HG02870 (cell line): ENCODE measurements around the gene KIR2DL3.
"Not testable (repeated sequence)": the region's sequence is repeated elsewhere in the genome, so short reads cannot be mapped to it uniquely, and the experiment has no call there.

Experiments used
- ATAC-seq: cut with Tn5 transposase; IDR thresholded peaks from one replicate; pipeline ENCODE4 v1.9.1; 2021; ENCODE audit warnings: mild to moderate bottlenecking, moderate library complexity; ENCODE audit not compliant: unreplicated experiment

The KIR2DL3 gene

GRCh38 chr19:54741950-54742349, 3.6 kb downstream of the KIR2DL3 start:
- ATAC-seq, result not testable (repeated sequence)

DNA sequence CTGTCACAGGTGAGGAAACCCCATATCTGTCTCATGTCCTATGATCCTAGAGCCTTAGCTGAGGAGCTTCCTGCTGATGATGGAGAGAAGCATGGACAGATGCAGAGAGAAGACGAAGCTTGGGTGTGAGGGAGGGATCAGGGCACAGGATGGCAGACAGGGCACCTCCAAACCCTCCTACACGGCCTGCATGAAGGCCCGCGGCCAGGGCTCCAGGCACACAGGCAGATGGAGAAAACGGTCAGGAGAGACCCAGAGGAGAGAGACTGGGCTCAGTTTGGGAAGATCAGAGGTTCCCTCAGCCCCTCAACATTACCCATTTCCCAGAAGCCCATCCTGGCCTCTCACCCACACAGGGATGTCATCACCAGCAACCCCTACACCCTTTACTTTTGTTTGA, 5.8 kb downstream of the KIR2DL3 start:
- ATAC-seq, result not testable (repeated sequence)

DNA sequence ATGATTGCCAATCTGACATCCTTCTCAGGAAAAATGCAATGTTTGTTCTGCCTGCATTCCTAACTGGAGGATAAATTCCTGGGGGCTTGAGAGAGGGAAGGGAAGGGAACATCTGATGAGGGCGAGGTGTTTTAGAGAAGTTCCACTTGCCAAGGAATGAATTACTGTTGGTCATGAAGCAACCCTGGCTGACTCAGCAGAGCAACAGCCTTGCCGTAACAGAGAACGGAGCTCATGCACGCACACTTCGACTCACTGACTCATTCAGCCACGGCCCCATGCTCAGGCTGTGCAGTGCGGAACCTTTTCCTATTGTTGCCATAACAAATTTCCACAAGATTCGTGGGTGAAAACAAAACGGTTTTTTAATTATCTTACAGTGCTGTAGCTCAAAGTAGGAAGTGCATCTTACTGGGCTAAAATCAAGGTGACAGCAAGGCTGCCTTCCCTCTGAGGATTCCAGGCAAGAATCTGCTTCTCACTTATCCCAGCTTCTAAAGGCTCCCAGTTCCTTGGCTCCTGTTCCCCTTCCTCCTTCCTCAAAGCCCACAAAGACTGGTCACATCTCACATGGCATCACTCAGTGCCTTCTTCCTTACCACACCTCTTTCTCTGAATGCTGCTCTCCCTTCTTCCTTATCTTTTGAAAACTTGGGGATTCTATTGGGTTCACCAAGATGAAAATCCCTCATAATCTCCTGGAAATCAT, 9.5 kb downstream of the KIR2DL3 start:
- not testable (repeated sequence) for ATAC-seq

GRCh38 chr19:54750276-54750675, 12.0 kb downstream of the KIR2DL3 start:
- ATAC-seq, result not testable (repeated sequence)

DNA sequence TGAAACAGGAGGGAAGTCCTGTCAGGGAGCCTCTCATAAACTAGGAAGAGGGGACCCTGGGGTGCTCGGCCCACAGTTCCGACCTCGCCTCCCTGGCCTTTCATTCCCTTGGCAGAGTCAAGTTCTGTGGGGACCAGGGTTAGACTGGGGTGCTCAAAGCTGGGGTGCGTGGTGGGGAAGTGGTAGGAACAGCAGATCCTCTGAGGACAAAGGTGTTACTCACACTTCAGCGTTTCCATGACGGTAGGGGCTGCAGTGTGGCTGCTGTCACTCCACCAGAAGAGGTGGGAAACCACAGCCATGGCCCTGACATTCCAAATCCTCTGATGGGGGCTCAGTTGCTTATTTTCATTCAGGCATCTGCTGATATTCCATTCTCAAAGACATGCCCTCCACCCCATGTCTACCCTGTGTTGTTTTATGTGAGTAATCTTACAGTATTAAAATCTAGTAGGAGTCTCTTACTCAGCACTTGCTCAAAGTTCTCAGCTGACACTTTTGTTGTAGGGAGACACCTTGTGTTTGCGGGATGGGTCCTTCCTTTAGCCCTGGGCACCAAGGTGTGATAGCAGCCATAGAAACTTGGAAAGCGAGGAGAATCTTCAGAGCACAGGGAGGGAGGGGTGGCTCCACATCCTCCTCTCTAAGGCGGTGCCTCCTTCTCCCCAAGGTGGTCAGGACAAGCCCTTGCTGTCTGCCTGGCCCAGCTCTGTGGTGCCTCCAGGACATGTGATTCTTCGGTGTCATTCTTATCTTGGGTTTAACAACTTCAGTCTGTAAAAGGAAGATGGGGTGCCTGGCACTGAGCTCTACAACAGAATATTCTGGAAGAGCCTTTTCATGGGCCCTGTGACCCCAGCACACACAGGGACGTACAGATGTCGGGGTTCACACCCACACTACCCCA, 18.1 kb downstream of the KIR2DL3 start:
- ATAC-seq, result not testable (repeated sequence)

- not testable (repeated sequence) for ATAC-seq
These were observed 20.3 kb downstream of the KIR2DL3 start for GRCh38 chr19:54758577-54758976.

- not testable (repeated sequence) for ATAC-seq
These were observed 25.9 kb downstream of the KIR2DL3 start for GRCh38 chr19:54764219-54764618.

- ATAC-seq, result not testable (repeated sequence)
These were observed 28.2 kb downstream of the KIR2DL3 start for GRCh38 chr19:54766464-54766863.

DNA sequence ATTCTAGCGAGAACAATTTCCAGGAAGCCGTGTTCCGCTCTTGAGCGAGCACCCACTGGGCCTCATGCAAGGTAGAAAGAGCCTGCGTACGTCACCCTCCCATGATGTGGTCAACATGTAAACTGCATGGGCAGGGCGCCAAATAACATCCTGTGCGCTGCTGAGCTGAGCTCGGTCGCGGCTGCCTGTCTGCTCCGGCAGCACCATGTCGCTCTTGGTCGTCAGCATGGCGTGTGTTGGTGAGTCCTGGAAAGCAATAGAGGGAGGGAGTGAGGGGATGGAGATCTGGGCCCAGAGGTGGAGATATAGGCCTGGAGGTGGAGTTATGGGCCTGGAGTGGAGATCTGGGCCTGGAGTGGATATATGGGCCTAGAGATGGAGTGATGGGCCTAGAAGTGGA, 31.3 kb downstream of the KIR2DL3 start, which contains the start of gene KIR2DL1:
TSS of gene KIR2DL1 (plus strand) at position 148 of the 400 bp plus-strand sequence. CDS start at position 206, 58 bp downstream.
- ATAC-seq, result not testable (repeated sequence)

DNA sequence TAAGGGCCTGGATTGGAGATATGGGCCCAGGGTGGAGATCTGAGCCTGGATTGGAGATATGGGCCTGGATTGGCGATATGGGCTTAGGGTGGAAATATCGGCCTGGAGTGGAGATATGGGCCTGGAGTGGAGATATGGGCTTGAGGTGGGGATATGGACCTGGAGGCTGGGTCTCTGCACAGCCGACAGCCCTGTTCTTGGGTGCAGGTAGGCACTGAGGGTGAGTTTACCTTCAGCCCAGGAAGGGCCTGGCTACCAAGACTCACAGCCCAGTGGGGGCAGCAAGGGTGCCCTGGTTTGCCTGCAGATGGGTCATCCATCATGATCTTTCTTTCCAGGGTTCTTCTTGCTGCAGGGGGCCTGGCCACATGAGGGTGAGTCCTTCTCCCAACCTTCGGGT, 32.2 kb downstream of the KIR2DL3 start:
- ATAC-seq, result not testable (repeated sequence)

DNA sequence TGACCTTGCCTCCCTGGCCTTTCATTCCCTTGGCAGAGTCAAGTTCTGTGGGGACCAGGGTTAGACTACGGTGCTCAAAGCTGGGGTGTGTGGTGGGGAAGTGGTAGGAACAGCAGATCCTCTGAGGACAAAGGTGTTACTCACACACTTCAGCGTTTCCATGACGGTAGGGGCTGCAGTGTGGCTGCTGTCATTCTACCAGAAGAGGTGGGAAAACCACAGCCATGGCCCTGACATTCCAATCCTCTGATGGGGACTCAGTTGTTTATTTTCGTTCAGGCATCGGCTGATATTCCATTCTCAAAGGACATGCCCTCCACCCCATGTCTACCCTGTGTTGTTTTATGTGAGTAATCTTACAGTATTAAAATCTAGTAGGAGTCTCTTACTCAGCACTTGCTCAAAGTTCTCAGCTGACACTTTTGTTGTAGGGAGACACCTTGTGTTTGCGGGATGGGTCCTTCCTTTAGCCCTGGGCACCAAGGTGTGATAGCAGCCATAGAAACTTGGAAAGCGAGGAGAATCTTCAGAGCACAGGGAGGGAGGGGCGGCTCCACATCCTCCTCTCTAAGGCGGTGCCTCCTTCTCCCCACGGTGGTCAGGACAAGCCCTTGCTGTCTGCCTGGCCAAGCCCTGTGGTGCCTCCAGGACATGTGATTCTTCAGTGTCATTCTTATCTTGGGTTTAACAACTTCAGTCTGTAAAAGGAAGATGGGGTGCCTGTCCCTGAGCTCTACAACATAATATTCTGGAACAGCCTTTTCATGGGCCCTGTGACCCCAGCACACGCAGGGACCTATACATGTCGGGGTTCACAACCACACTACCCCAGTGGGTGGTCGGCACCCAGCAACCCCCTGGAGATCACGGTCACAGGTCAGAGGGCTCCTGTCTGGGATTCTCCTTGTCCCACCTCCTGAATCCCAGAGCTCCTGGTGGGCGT, 33.0 kb downstream of the KIR2DL3 start:
- ATAC-seq, result not testable (repeated sequence)

GRCh38 chr19:54772666-54773065, 34.4 kb downstream of the KIR2DL3 start:
- ATAC-seq, result not testable (repeated sequence)

DNA sequence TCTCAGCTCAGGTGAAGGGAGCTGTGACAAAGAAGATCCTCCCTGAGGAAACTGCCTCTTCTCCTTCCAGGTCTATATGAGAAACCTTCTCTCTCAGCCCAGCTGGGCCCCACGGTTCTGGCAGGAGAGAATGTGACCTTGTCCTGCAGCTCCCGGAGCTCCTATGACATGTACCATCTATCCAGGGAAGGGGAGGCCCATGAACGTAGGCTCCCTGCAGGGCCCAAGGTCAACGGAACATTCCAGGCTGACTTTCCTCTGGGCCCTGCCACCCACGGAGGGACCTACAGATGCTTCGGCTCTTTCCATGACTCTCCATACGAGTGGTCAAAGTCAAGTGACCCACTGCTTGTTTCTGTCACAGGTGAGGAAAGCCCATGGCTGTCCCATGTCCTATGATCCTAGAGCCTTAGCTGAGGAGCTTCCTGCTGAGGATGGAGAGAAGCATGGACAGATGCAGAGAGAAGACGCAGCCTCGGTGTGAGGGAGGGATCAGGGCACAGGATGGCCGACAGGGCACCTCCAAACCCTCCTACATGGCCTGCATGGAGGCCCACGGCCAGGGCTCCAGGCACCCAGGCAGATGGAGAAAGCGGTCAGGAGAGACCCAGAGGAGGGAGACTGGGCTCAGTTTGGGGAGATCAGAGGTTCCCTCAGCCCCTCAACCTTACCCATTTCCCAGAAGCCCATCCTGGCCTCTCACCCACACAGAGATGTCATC, 36.9 kb downstream of the KIR2DL3 start:
- not testable (repeated sequence) for ATAC-seq

DNA sequence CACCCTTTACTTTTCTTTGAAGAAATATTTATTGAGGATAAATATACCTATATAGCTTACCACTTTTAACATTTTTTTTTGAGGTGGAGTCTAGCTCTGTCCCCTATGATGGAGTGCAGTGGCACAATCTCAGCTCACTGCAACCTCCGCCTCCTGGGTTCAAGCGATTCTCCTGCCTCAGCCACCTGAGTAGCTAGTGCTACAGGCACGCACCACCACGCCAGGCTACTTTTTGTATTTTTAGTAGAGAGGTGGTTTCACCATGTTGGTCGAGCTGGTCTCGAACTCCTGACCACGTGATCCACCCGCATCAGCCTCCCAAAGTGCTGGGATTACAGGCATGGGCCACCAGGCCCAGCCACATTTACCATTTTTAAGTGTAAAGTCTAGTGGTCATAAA, 37.5 kb downstream of the KIR2DL3 start:
- ATAC-seq, result not testable (repeated sequence)

- ATAC-seq, result not testable (repeated sequence)
These were observed 39.5 kb downstream of the KIR2DL3 start for GRCh38 chr19:54777851-54778250.

- ATAC-seq, result not testable (repeated sequence)
These were observed 40.6 kb downstream of the KIR2DL3 start for GRCh38 chr19:54778896-54779295.

DNA sequence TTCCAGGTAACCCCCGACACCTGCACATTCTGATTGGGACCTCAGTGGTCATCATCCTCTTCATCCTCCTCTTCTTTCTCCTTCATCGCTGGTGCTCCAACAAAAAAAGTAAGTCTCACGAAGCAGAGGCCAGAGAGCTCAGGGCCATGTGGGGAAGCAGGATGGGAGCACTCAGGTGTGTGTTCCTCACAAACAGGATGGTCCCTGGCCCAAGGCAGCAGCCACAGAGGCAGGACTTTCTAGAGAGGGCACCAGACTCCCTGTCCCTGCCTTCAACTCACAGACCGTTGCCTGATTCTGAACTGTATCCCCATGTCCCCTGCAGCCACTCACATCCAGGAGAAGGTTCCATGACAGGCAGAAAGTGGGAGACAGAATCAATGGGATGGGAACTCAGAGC, 44.6 kb downstream of the KIR2DL3 start:
- ATAC-seq, result not testable (repeated sequence)

DNA sequence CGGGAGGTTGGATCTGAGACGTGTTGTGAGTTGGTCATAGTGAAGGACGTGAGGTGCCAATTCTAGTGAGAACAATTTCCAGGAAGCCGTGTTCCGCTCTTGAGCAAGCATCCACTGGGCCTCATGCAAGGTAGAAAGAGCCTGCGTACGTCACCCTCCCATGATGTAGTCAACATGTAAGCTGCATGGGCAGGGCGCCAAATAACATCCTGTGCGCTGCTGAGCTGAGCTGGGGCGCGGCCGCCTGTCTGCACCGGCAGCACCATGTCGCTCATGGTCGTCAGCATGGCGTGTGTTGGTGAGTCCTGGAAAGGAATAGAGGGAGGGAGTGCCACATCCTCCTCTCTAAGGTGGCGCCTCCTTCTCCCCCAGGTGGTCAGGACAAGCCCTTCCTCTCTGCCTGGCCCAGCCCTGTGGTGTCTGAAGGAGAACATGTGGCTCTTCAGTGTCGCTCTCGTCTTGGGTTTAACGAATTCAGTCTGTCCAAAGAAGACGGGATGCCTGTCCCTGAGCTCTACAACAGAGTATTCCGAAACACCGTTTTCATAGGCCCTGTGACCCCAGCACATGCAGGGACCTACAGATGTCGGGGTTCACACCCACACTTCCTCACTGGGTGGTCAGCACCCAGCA, 47.9 kb downstream of the KIR2DL3 start:
- not testable (repeated sequence) for ATAC-seq

GRCh38 chr19:54788154-54788553, 49.8 kb downstream of the KIR2DL3 start:
- not testable (repeated sequence) for ATAC-seq
